ENCODE measurements around the gene FSTL1. TPM values are rescaled to one million over a fixed set of nuclear protein-coding genes. Genes with fewer than 3 reads are reported as not detected.

Gene FSTL1
- polyA plus RNA-seq, 1 of the 3 experiments (the other 2 are of a cell fraction) = 329 TPM

GRCh38 chr3:120440001-120440703 lies 10.6 kb downstream of the FSTL1 start:
- Histone ChIP-seq H3K4me2 (peak overlapping the region; percentile 38; the same call in 1 of the 2 replicates), H3K27me3 (ENCODE audit: insufficient read depth) (no peaks in the 10 kb centered on the region), H3F3A (replicated peaks; ENCODE audit: insufficient read depth) (peaks cover 67% of the 10 kb centered on the region), H3K79me2 (ENCODE audit: insufficient read depth) (peaks cover 100% of the 10 kb centered on the region), H3K9ac (peak overlapping the region; percentile 22; the same call in 1 of the 2 replicates), H3K9me2 (no peaks in the 10 kb centered on the region), H3K4me3 (ENCODE audit: low read depth in 2 of 2, low read length in 1 of 2) (no peak overlapping the region), H3K27ac (ENCODE audit: low read depth in 2 of 2, low read length in 1 of 2) (peak overlapping the region; percentile 28 to 96; a peak in 3 of 4 replicates), H2AFZ (ENCODE audit: low read depth) (no peak overlapping the region), H3K4me1 (ENCODE audit: control insufficient read depth in 1 of 2, insufficient read depth in 2 of 2, low read depth in 1 of 2, low read length in 1 of 2) (peaks cover 11 to 54% of the 10 kb centered on the region in 2 experiments), H4K20me1 (ENCODE audit: insufficient read depth) (peaks cover 70% of the 10 kb centered on the region), H3K9me3 (no peaks in the 10 kb centered on the region), H3K36me3 (replicated peaks in 1 of 2; ENCODE audit: control insufficient read depth in 1 of 2, insufficient read depth in 2 of 2, low read length in 1 of 2) (peaks cover 46 to 50% of the 10 kb centered on the region in 2 experiments)
- no peak for DNase-seq
- 85% methylated on average over 5 of the region's 5 CpGs for WGBS (ENCODE audit: low lambda C conversion rate)
- POLR2A ChIA-PET = no interaction called here
- TF ChIP-seq NFIC (IDR thresholded peaks at IDR 0.05; ENCODE audit: borderline replicate concordance) (no peak), FOSL2 (IDR thresholded peaks at IDR 0.05; ENCODE audit: borderline replicate concordance, low read depth) (no peak), EP300 (IDR thresholded peaks at IDR 0.05; ENCODE audit: borderline replicate concordance in 1 of 2, low read depth in 1 of 2, low read length in 1 of 2) (no peak), IRF3 (IDR thresholded peaks at IDR 0.05; ENCODE audit: low read depth, low read length) (no peak), USF2 (IDR thresholded peaks at IDR 0.05; ENCODE audit: borderline replicate concordance, low read depth, low read length) (no peak), GABPA (IDR thresholded peaks at IDR 0.05; ENCODE audit: low read depth) (no peak), RFX5 (IDR thresholded peaks at IDR 0.05; ENCODE audit: low read length) (no peak), MXI1 (IDR thresholded peaks at IDR 0.05; ENCODE audit: low read depth, low read length) (no peak), EZH2phosphoT487 (IDR thresholded peaks at IDR 0.05; ENCODE audit: borderline replicate concordance, low read depth) (no peak), SIN3A (IDR thresholded peaks at IDR 0.05; ENCODE audit: borderline replicate concordance, low read depth, low read length) (no peak), YY1 (IDR thresholded peaks at IDR 0.05; ENCODE audit: low read depth) (no peak), CHD2 (IDR thresholded peaks at IDR 0.05; ENCODE audit: low read length, partially characterized antibody) (no peak), CTCF (IDR thresholded peaks at IDR 0.05) (no peak), RAD21 (IDR thresholded peaks at IDR 0.05; ENCODE audit: low read length) (no peak), JUND (IDR thresholded peaks at IDR 0.05) (no peak), RCOR1 (IDR thresholded peaks at IDR 0.05; ENCODE audit: low read length) (no peak)
- CTCF ChIA-PET = interaction anchor here (1.1 to 2.1 kb wide), 3 partner anchors 22 to 119 kb away, joined by 3 to 7 read pairs (median 5); no protein-coding TSS in a partner anchor

Measured in SK-N-SH (cell line).